ENCODE measurements around the gene TOR1AIP1. TPM values are rescaled to one million over a fixed set of nuclear protein-coding genes. Genes with fewer than 3 reads are reported as not detected.

Gene TOR1AIP1
- total and polyA plus RNA-seq, 7 donors, result 15.5 to 59.6 (median 35.1) TPM

Other genes with a start within 250 kb of the TOR1AIP1 start
- gene FAM163A, start 139.0 kb upstream of the TOR1AIP1 start, total RNA-seq, result under 1 TPM in 2 of 4 donors, not detected in 2; 0.15 to 0.52 TPM
- gene FAM163A, start 139.0 kb upstream of the TOR1AIP1 start, polyA plus RNA-seq, result under 1 TPM; 0.04 to 0.08 (median 0.06) TPM
- 10 to 100 TPM; 56.4 to 98.3 (median 67.5) TPM for gene TOR1AIP2, start 4.5 kb upstream of the TOR1AIP1 start, total RNA-seq
- gene TOR1AIP2, start 4.5 kb upstream of the TOR1AIP1 start, polyA plus RNA-seq, result 10 to 100 TPM; 10.9 to 57.2 (median 27.3) TPM
- 10 to 100 TPM; 52.8 to 65.3 (median 61.0) TPM for gene CEP350, start 72.5 kb downstream of the TOR1AIP1 start, total RNA-seq
- 10 to 100 TPM in 2 of 3 donors, 1 to 10 TPM in 1; 5.1 to 33.9 (median 11.1) TPM for gene CEP350, start 72.5 kb downstream of the TOR1AIP1 start, polyA plus RNA-seq